GM12865 (cell line): Measurements from ENCODE around the gene CSH1.

ENCODE experiments used
- DNase-seq: peaks from one replicate; pipeline ENCODE4 v3.0.0; 2010; ENCODE audit warnings: low read depth
- H3K4me3 ChIP-seq: 2 replicates; pipeline ENCODE4 v1.5.1; 2011; ENCODE audit warnings: mild to moderate bottlenecking, low read depth, low read length, control low read depth
- TF ChIP-seq, protein P1 (sequence below): IDR thresholded peaks from 2 replicates; pipeline ENCODE4 v1.5.1; 2011; ENCODE audit warnings: low read length, control low read depth, low read depth, inconsistent platforms; ENCODE audit not compliant: insufficient read depth; ENCODE audit errors: missing control alignments

Gene CSH1

DNA sequence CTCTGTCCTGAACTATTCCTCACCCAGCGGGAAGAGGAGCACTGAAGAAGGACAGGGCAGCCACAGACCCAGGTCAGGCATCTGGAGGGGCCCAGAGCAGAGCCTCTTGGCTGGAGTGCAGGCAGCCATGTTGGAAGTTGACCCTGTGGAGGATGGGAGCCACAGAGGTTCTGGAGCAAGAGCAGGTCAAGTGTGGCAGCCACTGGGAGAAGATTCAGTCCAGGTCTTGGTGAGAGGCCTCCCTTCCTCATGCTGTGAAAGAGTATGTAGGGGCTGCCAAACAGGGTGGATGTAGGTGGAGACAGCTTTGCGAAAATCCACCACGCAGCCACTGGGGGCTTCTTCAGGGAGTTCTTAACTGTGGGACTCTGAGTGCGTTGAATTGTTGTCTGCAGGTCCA lies 36.3 kb upstream of the CSH1 start:
- peak overlapping the region; percentile 90 for H3K4me3 ChIP-seq
- TF ChIP-seq, protein P1, sequence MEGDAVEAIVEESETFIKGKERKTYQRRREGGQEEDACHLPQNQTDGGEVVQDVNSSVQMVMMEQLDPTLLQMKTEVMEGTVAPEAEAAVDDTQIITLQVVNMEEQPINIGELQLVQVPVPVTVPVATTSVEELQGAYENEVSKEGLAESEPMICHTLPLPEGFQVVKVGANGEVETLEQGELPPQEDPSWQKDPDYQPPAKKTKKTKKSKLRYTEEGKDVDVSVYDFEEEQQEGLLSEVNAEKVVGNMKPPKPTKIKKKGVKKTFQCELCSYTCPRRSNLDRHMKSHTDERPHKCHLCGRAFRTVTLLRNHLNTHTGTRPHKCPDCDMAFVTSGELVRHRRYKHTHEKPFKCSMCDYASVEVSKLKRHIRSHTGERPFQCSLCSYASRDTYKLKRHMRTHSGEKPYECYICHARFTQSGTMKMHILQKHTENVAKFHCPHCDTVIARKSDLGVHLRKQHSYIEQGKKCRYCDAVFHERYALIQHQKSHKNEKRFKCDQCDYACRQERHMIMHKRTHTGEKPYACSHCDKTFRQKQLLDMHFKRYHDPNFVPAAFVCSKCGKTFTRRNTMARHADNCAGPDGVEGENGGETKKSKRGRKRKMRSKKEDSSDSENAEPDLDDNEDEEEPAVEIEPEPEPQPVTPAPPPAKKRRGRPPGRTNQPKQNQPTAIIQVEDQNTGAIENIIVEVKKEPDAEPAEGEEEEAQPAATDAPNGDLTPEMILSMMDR: no peak

DNA sequence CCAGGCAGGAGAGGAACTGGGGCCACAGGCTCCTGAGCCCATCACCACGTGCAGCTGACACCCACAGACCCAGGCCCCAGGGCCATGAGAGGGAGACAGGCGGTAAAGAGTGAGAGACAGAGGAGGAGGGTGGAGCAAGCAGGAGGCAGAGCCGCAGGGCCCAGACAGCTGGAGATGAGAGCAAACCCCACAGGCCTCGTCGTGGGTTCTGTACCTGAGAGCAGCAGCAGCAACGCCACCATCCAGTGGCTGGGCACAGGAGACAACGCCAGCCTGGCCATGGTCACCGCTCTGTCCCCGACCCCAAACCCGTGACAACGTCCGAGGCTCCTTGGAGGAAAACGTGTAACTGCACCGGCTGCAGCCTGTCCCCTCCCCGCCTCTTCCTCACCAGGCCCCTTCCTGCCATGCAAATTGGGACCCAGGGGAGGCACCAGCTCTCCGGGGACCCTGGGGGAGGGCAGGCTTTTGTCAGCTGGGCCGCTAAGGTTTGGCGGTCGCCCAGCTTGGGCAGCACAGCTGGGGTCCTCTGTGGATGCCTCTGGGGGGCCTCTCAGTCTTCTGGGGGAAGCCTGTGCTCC lies 35.7 kb upstream of the CSH1 start, which contains the start of gene CD79B:
TSS of gene CD79B (minus strand) at position 351 of the 581 bp plus-strand sequence. CDS start at position 281, 70 bp downstream.
- peak within 1 kb of the TSS; percentile 90 for H3K4me3 ChIP-seq
- DNase-seq: peak; percentile 88
- TF ChIP-seq, protein P1: no peak

More for the DNA sequence above, 36.3 kb upstream of the CSH1 start:
- DNase-seq: no peak

DNA sequence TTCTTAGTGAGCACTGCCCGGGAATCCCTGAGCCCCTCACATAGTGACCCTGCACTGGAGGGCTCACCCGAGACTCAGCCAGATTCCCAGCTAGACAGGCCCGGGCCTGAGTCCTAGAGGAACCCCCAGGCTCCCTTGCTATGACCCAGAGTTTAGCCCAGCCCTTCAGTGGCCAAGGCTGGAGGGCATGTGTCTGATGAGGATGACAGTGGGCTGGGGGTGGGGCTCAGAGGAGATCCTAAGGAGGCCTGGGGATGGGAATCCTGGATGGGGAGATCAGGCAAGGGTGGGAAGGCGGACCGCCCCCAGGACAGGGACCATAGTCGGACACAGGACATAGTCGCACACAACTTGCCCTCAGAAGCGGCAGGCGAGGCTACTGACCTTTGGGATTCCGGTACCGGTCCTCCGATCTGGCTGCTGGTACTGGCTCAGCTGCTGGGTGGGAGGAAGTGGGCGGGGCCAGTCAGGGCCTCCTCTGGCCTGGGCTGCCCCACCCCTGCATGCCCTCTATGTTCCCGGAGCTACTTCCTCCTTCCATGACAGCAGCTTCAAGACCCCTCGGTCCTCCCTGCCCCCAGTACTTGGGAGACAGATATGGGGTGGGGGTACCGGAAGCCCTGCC lies 34.7 kb upstream of the CSH1 start:
- peak overlapping the region; percentile 90 for H3K4me3 ChIP-seq
- DNase-seq: peak; percentile 82
- TF ChIP-seq, protein P1: no peak

DNA sequence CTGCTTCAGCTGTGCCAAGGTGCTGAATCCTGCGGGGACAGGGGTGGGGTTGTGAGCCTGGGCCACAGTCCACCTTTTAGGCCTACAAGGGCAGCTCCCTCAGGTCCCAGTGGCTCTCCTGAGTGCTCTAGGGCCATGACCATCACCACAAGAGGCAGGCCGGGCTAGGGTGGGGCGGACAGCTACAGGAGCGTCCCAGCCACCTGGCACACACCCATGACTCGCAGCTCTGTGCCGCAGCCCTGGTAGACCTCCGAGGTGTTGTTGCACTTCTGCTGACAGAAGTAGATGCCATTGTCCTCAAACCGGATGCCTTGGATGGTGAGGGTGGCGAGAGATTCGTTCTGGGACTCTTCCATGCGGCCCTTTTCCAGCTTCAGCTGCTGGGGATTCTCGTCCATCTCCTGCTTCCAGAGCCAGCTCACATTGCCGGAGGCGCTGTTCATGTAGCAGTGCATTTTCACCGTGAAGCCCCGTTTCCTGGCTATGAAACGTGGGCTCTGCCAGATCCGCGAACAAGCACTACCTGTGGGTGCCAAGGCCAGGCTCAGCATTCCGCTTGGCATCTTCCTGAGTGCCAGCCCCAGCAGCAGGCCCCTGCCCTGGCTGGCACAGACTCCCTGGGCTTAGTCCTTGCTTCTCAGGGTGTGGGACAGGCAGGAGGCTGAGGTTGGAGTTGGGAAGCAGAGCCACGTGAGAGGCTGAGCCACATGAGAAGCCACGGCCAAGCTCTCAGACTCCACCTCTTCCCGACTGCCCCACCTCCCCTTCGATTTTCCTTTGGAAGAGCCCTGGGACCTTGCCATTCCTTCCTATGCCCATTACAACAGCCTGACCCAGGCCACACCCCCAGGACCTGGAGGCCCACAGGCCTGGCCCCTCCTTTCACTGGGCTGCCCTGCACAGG lies 33.7 kb upstream of the CSH1 start:
- no peak for DNase-seq
- peak overlapping the region; percentile 90 for H3K4me3 ChIP-seq
- TF ChIP-seq, protein P1: no peak

DNA sequence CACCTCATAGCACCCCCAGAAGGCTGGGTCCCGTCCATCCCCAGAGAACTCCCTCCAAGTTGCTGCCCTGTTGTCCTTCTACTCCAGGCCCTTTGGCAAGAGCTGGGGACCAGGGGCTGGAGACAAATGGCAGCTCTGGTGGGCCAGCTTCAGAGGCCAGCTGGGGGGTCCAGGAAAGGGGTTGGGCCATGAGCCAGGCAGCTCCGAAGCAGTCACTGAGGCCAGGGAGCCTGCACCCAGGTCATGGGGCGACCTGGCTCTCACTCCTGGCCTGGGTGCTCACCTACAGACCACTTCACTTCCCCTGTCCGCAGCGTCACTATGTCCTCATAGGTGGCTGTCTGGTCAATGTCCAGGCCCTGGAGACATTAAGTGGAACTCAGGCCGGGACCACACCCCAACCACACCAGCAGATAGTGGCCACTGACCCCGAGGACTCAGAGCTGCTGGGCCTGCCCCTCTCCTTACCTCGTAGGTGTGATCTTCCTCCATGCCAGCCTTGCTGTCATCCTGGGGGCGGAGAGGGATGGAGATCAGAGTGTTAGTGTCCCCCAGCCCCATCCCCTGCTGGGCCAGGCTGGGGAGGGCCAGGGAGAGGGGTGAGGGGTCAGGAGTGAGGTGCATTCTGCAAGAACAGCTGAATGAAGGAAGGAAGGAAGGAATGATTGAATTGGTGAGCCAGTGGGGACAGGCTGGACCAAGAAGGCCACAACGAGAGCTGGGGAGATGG lies 32.8 kb upstream of the CSH1 start:
- DNase-seq: no peak
- no peak overlapping the region for H3K4me3 ChIP-seq
- TF ChIP-seq, protein P1: no peak

DNA sequence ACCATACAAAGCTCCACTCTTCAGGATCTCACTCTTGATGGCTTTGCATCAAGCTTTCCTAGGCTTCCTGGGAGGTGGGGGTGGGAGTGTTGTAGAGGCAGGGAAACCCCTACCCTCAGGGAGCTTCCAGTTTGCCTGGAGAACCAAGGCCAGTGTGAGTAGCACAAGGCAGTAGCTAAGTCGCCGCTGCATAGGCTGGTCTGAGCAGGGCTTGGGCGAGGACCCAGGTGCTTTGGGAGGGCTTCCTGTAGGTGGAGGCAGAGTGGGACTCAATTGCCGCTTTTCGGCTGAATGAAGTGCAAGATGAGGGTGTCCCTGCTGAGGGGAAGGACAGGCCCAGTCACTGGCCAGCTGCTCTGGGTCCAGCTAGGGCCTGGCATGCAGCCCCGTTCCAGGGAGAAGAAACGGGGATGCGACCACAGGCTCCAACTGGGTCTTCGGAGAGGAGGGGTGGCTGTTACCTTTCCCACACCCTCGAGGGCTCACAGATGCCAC lies 31.8 kb upstream of the CSH1 start:
- no peak for DNase-seq
- TF ChIP-seq, protein P1: no peak
- no peak overlapping the region for H3K4me3 ChIP-seq
